Endothelial cell of umbilical vein (primary cell): ENCODE data around the gene LRRC23. TPM values are rescaled to one million over a fixed set of nuclear protein-coding genes. Genes with fewer than 3 reads are reported as not detected.

ENCODE experiments used
- BruUV-seq: library from RNA; stranded (reverse); fragments of 400-500 nt; replicated peaks from 2 replicates; lab custom pipeline; 2021; lab: Mats Ljungman, UMichigan
- CTCF ChIA-PET: fragments of 300-600, 350-600 bp; sonication (Branson Sonifier 250); formaldehyde crosslinking; loops from one replicate; lab custom pipeline; 2021; ENCODE audit warnings: antibody characterized with exemption, inconsistent platforms; lab: Charles Lee
- POLR2A ChIA-PET: fragments of 300-600, 350-600 bp; sonication (Branson Sonifier 250); formaldehyde crosslinking; loops from one replicate; lab custom pipeline; 2021; ENCODE audit warnings: antibody characterized with exemption, inconsistent platforms; lab: Charles Lee
- DNase-seq: peaks from one replicate; pipeline ENCODE4 v3.0.0-alpha.2; 2011; ENCODE audit warnings: low read depth, low spot score
- FAIRE-seq: peaks from 2 replicates; lab custom pipeline; 2011; peaks lifted over from hg19 to GRCh38; lab: Jason Lieb, UNC
- H2AFZ ChIP-seq: 2 replicates; pipeline ENCODE4 v1.6.0; 2012; ENCODE audit warnings: low read depth, low read length, control low read depth, inconsistent platforms
- H3K27ac ChIP-seq: 2 replicates; pipeline ENCODE4 v1.5.1; 2011; ENCODE audit warnings: low read depth, mild to moderate bottlenecking, control low read depth, low read length, moderate library complexity; ENCODE audit not compliant: insufficient read depth
- H3K27me3 ChIP-seq, 2 experiments: 2 replicates each; pipeline versions ENCODE4 v1.6.0 to v1.6.1; 2011; ENCODE audit warnings: low read length in 2 of 2, mixed read lengths in 1 of 2; ENCODE audit not compliant: control insufficient read depth in 2 of 2, insufficient read depth in 2 of 2
- H3K36me3 ChIP-seq, 2 experiments: 2 replicates in 1 of 2; 3 replicates in 1 of 2; pipeline ENCODE4 v1.5.1; 2011; ENCODE audit warnings: low read length in 2 of 2, mild to moderate bottlenecking in 1 of 2, moderate library complexity in 1 of 2; ENCODE audit not compliant: control insufficient read depth in 2 of 2, insufficient read depth in 2 of 2; ENCODE audit errors: extremely low read depth in 1 of 2
- H3K4me1 ChIP-seq: 3 replicates; pipeline ENCODE4 v1.5.1; 2011; ENCODE audit warnings: mild to moderate bottlenecking, low read length; ENCODE audit not compliant: control insufficient read depth, insufficient read depth; ENCODE audit errors: extremely low read depth
- H3K4me2 ChIP-seq: 2 replicates; pipeline ENCODE4 v1.6.1; 2011; ENCODE audit warnings: low read length, control low read depth, mixed read lengths; ENCODE audit not compliant: insufficient read depth
- H3K4me3 ChIP-seq, 3 experiments: fragments of 200-600 bp in 1 of 3; sonication (generic), shearing (Covaris generic) in 1 of 3; replicated peaks in 1 of 3; 2 replicates each; pipeline ENCODE4 v1.5.1; 2011 to 2016; ENCODE audit warnings: control low read depth in 3 of 3, low read length in 3 of 3, mild to moderate bottlenecking in 2 of 3, inconsistent platforms in 1 of 3, low read depth in 1 of 3, moderate library complexity in 1 of 3; ENCODE audit not compliant: insufficient read depth in 1 of 3
- H3K79me2 ChIP-seq: 2 replicates; pipeline ENCODE4 v1.6.0; 2012; ENCODE audit warnings: low read length, inconsistent platforms; ENCODE audit not compliant: control insufficient read depth, insufficient read depth
- H3K9ac ChIP-seq: replicated peaks from 2 replicates; pipeline ENCODE3; 2011; ENCODE audit warnings: low read length, control low read depth; ENCODE audit not compliant: insufficient read depth; ENCODE audit errors: extremely low read depth
- H3K9me1 ChIP-seq: replicated peaks from 3 replicates; pipeline ENCODE4 v1.6.0; 2011; ENCODE audit warnings: mild to moderate bottlenecking, low read length; ENCODE audit not compliant: control insufficient read depth, insufficient read depth; ENCODE audit errors: extremely low read depth
- H3K9me3 ChIP-seq: replicated peaks from 2 replicates; pipeline ENCODE4 v1.5.1; 2012; ENCODE audit warnings: low read length, inconsistent platforms; ENCODE audit not compliant: control insufficient read depth, insufficient read depth
- H4K20me1 ChIP-seq: replicated peaks from 2 replicates; pipeline ENCODE3; 2011; ENCODE audit warnings: mild to moderate bottlenecking, low read length; ENCODE audit not compliant: control insufficient read depth, insufficient read depth; ENCODE audit errors: extremely low read depth
- EZH2 ChIP-seq: IDR thresholded peaks from 2 replicates; pipeline ENCODE4 v1.6.1; 2012; ENCODE audit warnings: borderline replicate concordance, low read depth, mild to moderate bottlenecking, moderate library complexity, low read length, inconsistent platforms; ENCODE audit not compliant: severe bottlenecking
- FOS ChIP-seq: IDR thresholded peaks from 2 replicates; pipeline ENCODE4 v1.6.1; 2011; ENCODE audit warnings: mild to moderate bottlenecking, low read length, moderate library complexity, borderline replicate concordance; ENCODE audit not compliant: insufficient read depth
- GATA2 ChIP-seq: IDR thresholded peaks from 2 replicates; pipeline ENCODE4 v1.7.0; 2011; ENCODE audit warnings: low read depth, mild to moderate bottlenecking, moderate library complexity, mixed read lengths, low read length; ENCODE audit not compliant: insufficient read length, insufficient read depth
- JUN ChIP-seq: IDR thresholded peaks from 2 replicates; pipeline ENCODE4 v1.6.1; 2011; ENCODE audit warnings: borderline replicate concordance, low read depth; ENCODE audit not compliant: insufficient read length, insufficient read depth
- MYC ChIP-seq: IDR thresholded peaks from one replicate; pipeline ENCODE4 v1.6.1; 2011; ENCODE audit warnings: mild to moderate bottlenecking, low read depth, low read length
- POLR2A ChIP-seq: IDR thresholded peaks from 2 replicates; pipeline ENCODE4 v1.6.1; 2012; ENCODE audit warnings: low read depth, mild to moderate bottlenecking, control low read depth, low read length
- POLR2AphosphoS5 ChIP-seq: IDR thresholded peaks from 2 replicates; pipeline ENCODE4 v1.6.1; 2012; ENCODE audit warnings: low read depth, mild to moderate bottlenecking, control low read depth, low read length, moderate library complexity; ENCODE audit not compliant: insufficient read depth
- dilution Hi-C: fragments of 300-500 bp; cut with MboI; formaldehyde crosslinking; loops from one replicate; pipeline ENCODE4 v1.15.0; 2019; ENCODE audit warnings: low sequenced_read_pairs; ENCODE audit not compliant: extremely low pct_ligation_motif_present
- intact Hi-C: fragments of 100-400 bp; cut with micrococcal nuclease; formaldehyde crosslinking; loops from one replicate; pipeline ENCODE4 v1.10.0; 2022
- polyA plus RNA-seq, 4 experiments: library from polyadenylated mRNA; depleted of rRNA in 3 of 4; stranded (reverse) in 3 of 4; unstranded in 1 of 4; fragments of >200 nt; gene quantifications; 2 replicates each; pipeline versions ENCODE4 v1.2.1 to v1.2.3, GENCODE V29; 2011 to 2012; ENCODE audit warnings: missing spikeins in 1 of 4
- total RNA-seq: library from RNA; stranded (reverse); gene quantifications from 2 replicates; pipeline ENCODE4 v1.2.3, GENCODE V29; 2021
- TF ChIP-seq, protein P1 (sequence below), 2 donors: IDR thresholded peaks; 1 replicate in 1 of 2; 2 replicates in 1 of 2; pipeline ENCODE4 v1.5.1; 2011; ENCODE audit warnings: low read length in 2 of 2, mild to moderate bottlenecking in 2 of 2, moderate library complexity in 2 of 2, control low read depth in 1 of 2, inconsistent platforms in 1 of 2, low read depth in 1 of 2; ENCODE audit not compliant: insufficient read depth in 1 of 2; ENCODE audit errors: extremely low read depth in 1 of 2
- TF ChIP-seq, protein P2 (sequence below): IDR thresholded peaks from 2 replicates; pipeline ENCODE4 v1.6.1; 2011; ENCODE audit not compliant: insufficient read depth, insufficient read length

The LRRC23 gene
- total and polyA plus RNA-seq, 2 donors (not counting 3 experiments of a cell fraction or from before 2014, with no cell fraction given): 3.1 to 3.5 TPM

DNA sequence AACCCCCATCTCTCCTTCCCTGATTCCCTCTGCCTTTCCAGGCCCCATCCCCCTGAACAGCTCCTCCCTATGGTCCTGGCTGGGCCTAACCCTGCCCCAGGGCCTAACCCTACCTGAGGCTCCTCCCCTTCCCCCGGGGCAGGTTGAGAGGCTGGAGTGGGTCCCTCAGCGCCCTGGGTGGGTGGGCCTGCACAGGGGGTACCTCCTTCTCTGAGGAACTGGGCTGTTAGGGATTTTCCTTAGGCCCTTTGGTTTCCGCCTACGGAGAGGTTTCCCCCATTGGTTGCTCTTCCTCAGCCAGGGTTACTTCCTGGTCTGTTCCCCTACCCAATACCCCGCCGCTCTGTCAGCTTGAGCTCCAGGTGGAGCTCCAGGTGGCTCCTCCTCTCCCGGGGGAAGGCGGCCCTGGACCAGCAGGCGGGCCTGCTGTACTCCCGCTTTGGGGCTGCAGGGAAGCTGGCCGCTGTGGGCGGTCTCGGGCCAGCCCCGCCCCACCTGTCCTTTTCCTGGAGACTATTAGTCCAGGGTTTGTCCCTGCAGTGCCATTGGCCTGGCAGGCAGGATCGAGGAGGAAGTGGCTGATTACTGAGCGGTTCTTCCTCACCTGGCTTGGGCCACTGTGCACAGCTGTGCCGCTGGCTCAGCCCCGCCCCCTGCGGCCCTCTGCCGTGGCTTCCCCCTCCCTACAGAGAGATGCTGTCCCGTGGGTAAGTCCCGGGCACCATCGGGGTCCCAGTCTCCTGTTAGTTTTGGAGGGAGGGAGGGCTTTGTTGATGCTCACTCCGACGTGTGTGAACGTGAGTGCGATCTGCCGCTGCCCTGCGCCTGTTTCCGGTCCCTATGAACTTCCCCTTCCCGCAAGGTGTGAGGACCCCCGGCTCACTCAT lies 41.7 kb downstream of the LRRC23 start:
- Histone ChIP-seq H3K4me3 (no peak overlapping the region), H3K27ac (no peak overlapping the region), H3K9me1 (no peaks in the 10 kb centered on the region), H3K79me2 (no peaks in the 10 kb centered on the region), H2AFZ (no peak overlapping the region), H3K36me3 (peaks cover 0 to 5% of the 10 kb centered on the region in 2 experiments), H4K20me1 (no peaks in the 10 kb centered on the region), H3K27me3 (no peaks in the 10 kb centered on the region), H3K4me2 (no peak overlapping the region), H3K9me3 (no peaks in the 10 kb centered on the region), H3K9ac (no peak overlapping the region), H3K4me1 (peaks cover 15% of the 10 kb centered on the region)
- POLR2A ChIA-PET: no interaction called here
- CTCF ChIA-PET: interaction anchor here (1.6 to 6.0 kb wide), 4 partner anchors 19 to 164 kb away, joined by 4 to 124 read pairs (median 43); partner anchors contain the start of gene C1RL
- intact Hi-C loops (no loop called here), dilution Hi-C loops (no loop called here)
- TF ChIP-seq JUN (no peak), POLR2AphosphoS5 (no peak), FOS (no peak), EZH2 (no peak), POLR2A (no peak), GATA2 (no peak), MYC (no peak)
- TF ChIP-seq, protein P1, sequence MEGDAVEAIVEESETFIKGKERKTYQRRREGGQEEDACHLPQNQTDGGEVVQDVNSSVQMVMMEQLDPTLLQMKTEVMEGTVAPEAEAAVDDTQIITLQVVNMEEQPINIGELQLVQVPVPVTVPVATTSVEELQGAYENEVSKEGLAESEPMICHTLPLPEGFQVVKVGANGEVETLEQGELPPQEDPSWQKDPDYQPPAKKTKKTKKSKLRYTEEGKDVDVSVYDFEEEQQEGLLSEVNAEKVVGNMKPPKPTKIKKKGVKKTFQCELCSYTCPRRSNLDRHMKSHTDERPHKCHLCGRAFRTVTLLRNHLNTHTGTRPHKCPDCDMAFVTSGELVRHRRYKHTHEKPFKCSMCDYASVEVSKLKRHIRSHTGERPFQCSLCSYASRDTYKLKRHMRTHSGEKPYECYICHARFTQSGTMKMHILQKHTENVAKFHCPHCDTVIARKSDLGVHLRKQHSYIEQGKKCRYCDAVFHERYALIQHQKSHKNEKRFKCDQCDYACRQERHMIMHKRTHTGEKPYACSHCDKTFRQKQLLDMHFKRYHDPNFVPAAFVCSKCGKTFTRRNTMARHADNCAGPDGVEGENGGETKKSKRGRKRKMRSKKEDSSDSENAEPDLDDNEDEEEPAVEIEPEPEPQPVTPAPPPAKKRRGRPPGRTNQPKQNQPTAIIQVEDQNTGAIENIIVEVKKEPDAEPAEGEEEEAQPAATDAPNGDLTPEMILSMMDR (IDR thresholded peaks at IDR 0.05; ENCODE audit: extremely low read depth in 1 of 2, insufficient read depth in 1 of 2, low read depth in 1 of 2, low read length in 2 of 2): no peak
- TF ChIP-seq, protein P2, sequence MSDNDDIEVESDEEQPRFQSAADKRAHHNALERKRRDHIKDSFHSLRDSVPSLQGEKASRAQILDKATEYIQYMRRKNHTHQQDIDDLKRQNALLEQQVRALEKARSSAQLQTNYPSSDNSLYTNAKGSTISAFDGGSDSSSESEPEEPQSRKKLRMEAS: no peak
- BruUV-seq: no TSS peak
- no peak for FAIRE-seq
- DNase-seq: no peak
